OCI-LY1 (cell line): ENCODE measurements around the gene CFAP46.

Source experiments
- H2AFZ ChIP-seq: fragments of 200-600 bp; sonication (generic), shearing (Covaris generic); 2 replicates; pipeline ENCODE4 v1.6.0; 2014; ENCODE audit warnings: antibody characterized with exemption, mild to moderate bottlenecking, low read length
- H3F3A ChIP-seq: fragments of 200-600 bp; sonication (generic), shearing (Covaris generic); 2 replicates; pipeline ENCODE4 v1.6.0; 2014; ENCODE audit warnings: mild to moderate bottlenecking, antibody characterized with exemption, low read length, moderate library complexity; ENCODE audit not compliant: insufficient read depth
- H3K27ac ChIP-seq: fragments of 200-600 bp; sonication (generic); 2 replicates; pipeline ENCODE4 v1.5.1; 2014; ENCODE audit warnings: low read length, mixed run types, mild to moderate bottlenecking, low read depth; ENCODE audit not compliant: poor library complexity, severe bottlenecking
- H3K27me3 ChIP-seq: fragments of 200-600 bp; sonication (generic); 2 replicates; pipeline ENCODE4 v1.6.0; 2014; ENCODE audit warnings: antibody characterized with exemption, mild to moderate bottlenecking, low read length, moderate library complexity; ENCODE audit not compliant: insufficient read depth
- H3K36me3 ChIP-seq: fragments of 200-600 bp; sonication (generic); 2 replicates; pipeline ENCODE4 v1.6.1; 2014; ENCODE audit warnings: mild to moderate bottlenecking, antibody characterized with exemption, low read length, moderate library complexity, mixed read lengths; ENCODE audit not compliant: insufficient read depth
- H3K4me1 ChIP-seq: fragments of 200-600 bp; sonication (generic); 2 replicates; pipeline ENCODE4 v1.5.1; 2014; ENCODE audit warnings: mild to moderate bottlenecking, low read length, moderate library complexity; ENCODE audit not compliant: insufficient read depth, severe bottlenecking
- H3K4me2 ChIP-seq: fragments of 200-600 bp; sonication (generic), shearing (Covaris generic); 2 replicates; pipeline ENCODE4 v1.6.1; 2014; ENCODE audit warnings: low read length
- H3K4me3 ChIP-seq: fragments of 200-600 bp; sonication (generic); 2 replicates; pipeline ENCODE4 v1.5.1; 2014; ENCODE audit warnings: low read length, low read depth, mild to moderate bottlenecking, mixed read lengths; ENCODE audit not compliant: poor library complexity, severe bottlenecking
- H3K79me2 ChIP-seq: fragments of 200-600 bp; shearing (Covaris generic); 2 replicates; pipeline ENCODE4 v1.6.1; 2016; ENCODE audit warnings: mixed run types, low read length, mixed read lengths; ENCODE audit not compliant: insufficient read depth
- H3K9ac ChIP-seq: fragments of 200-600 bp; sonication (generic), shearing (Covaris generic); 2 replicates; pipeline ENCODE4 v1.6.1; 2014; ENCODE audit warnings: mild to moderate bottlenecking, low read length, mixed read lengths
- H3K9me2 ChIP-seq: fragments of 200-600 bp; sonication (generic), shearing (Covaris generic); 2 replicates; pipeline ENCODE4 v1.6.1; 2014; ENCODE audit warnings: low read depth, mild to moderate bottlenecking, low read length, mixed read lengths
- H3K9me3 ChIP-seq: fragments of 200-600 bp; shearing (Covaris generic); 2 replicates; pipeline ENCODE4 v1.6.1; 2014; ENCODE audit warnings: low read length, mixed read lengths
- H4K20me1 ChIP-seq: fragments of 200-600 bp; sonication (generic), shearing (Covaris generic); 2 replicates; pipeline ENCODE4 v1.6.0; 2016; ENCODE audit warnings: mild to moderate bottlenecking, low read length; ENCODE audit not compliant: insufficient read depth
- EZH2 ChIP-seq: fragments of 200-600 bp; sonication (generic), shearing (Covaris generic); IDR thresholded peaks from 2 replicates; pipeline ENCODE4 v1.8.0; 2017; ENCODE audit warnings: borderline replicate concordance, mixed run types, mild to moderate bottlenecking, antibody characterized with exemption, low read length, moderate library complexity, mixed read lengths
- TF ChIP-seq, protein P1 (sequence below): fragments of 200-600 bp; sonication (generic), shearing (Covaris generic); IDR thresholded peaks from 2 replicates; pipeline ENCODE4 v1.5.1; 2017; ENCODE audit warnings: mild to moderate bottlenecking, antibody characterized with exemption, low read length, moderate library complexity, mixed read lengths

Gene CFAP46

DNA sequence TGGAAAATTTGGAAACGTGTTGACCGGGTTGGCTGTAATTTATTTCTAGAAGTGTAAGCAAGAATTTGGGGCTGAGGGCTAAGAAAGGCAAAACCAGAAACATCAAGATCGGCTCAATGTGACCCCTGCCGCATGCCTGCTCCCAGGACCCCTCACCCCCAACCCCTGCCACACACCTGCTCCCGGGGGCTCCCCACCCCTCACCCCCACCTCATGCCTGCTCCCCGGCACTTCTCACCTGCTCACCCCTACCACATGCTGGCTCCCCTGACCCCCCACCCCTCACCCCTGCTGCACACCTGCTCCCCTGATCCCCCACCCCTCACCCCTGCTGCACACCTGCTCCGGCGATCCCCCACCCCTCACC, 19.0 kb upstream of the CFAP46 start:
- H3K9me3 ChIP-seq, result no peaks in the 10 kb centered on the region

DNA sequence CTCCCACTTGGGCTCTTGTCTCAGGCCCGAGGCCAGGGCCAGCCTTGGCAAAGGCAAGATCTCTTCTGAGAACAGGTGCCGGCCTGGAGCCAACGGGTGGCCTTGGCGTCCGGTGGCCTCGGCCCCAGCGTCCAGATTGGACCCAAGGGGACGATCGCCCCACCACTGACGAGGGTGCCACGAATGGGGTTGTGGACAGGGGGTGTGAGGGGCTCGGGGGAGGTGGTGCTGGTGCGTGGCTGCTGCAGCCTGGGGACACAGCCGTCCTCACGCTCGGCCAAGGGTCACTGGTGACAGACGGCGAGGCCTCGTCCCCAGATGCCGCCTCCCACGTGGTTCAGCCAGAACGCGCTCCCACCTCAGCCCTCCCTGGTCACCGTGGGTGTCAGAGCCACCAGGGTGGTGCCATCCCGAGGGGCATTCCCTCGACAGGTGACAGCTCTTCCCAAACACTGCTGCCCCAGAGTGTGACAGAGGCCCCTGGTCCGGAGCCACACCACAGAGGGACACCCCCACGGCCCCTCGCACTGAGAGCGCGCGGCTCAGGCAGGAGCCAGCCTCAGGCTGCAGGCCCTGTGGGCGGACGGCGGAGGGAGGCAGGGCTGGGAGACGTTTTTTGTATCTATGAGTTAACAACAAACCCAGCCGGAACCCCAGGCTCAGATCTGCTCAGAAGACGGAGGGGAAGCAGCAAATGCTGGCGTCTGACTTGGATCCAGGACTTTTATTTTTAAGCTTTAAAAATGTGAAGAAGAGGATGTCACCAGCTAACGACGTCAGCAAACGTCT, 18.5 kb upstream of the CFAP46 start:
- H3K9me3 ChIP-seq, result no peaks in the 10 kb centered on the region
- H4K20me1 ChIP-seq, result no peaks in the 10 kb centered on the region
- no peak overlapping the region for H3K9ac ChIP-seq
- H2AFZ ChIP-seq, result no peak overlapping the region
- TF ChIP-seq EZH2, result no peak
- TF ChIP-seq, protein P1, sequence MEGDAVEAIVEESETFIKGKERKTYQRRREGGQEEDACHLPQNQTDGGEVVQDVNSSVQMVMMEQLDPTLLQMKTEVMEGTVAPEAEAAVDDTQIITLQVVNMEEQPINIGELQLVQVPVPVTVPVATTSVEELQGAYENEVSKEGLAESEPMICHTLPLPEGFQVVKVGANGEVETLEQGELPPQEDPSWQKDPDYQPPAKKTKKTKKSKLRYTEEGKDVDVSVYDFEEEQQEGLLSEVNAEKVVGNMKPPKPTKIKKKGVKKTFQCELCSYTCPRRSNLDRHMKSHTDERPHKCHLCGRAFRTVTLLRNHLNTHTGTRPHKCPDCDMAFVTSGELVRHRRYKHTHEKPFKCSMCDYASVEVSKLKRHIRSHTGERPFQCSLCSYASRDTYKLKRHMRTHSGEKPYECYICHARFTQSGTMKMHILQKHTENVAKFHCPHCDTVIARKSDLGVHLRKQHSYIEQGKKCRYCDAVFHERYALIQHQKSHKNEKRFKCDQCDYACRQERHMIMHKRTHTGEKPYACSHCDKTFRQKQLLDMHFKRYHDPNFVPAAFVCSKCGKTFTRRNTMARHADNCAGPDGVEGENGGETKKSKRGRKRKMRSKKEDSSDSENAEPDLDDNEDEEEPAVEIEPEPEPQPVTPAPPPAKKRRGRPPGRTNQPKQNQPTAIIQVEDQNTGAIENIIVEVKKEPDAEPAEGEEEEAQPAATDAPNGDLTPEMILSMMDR, result no peak
- no peak overlapping the region for H3K4me2 ChIP-seq
- H3K4me3 ChIP-seq, result no peak overlapping the region
- H3K9me2 ChIP-seq, result no peaks in the 10 kb centered on the region
- no peaks in the 10 kb centered on the region for H3K36me3 ChIP-seq
- no peak overlapping the region for H3K27ac ChIP-seq
- no peaks in the 10 kb centered on the region for H3K27me3 ChIP-seq
- no peaks in the 10 kb centered on the region for H3F3A ChIP-seq
- no peaks in the 10 kb centered on the region for H3K4me1 ChIP-seq
- H3K79me2 ChIP-seq, result no peaks in the 10 kb centered on the region

More for the DNA sequence above, 19.0 kb upstream of the CFAP46 start:
- no peak overlapping the region for H3K9ac ChIP-seq
- no peaks in the 10 kb centered on the region for H3F3A ChIP-seq
- H3K36me3 ChIP-seq, result no peaks in the 10 kb centered on the region
- no peak overlapping the region for H3K4me3 ChIP-seq
- H4K20me1 ChIP-seq, result no peaks in the 10 kb centered on the region
- no peaks in the 10 kb centered on the region for H3K4me1 ChIP-seq
- no peak overlapping the region for H2AFZ ChIP-seq
- no peaks in the 10 kb centered on the region for H3K27me3 ChIP-seq
- no peak overlapping the region for H3K27ac ChIP-seq
- no peaks in the 10 kb centered on the region for H3K79me2 ChIP-seq
- no peak for TF ChIP-seq EZH2
- TF ChIP-seq, protein P1, result no peak
- no peak overlapping the region for H3K4me2 ChIP-seq
- no peaks in the 10 kb centered on the region for H3K9me2 ChIP-seq

DNA sequence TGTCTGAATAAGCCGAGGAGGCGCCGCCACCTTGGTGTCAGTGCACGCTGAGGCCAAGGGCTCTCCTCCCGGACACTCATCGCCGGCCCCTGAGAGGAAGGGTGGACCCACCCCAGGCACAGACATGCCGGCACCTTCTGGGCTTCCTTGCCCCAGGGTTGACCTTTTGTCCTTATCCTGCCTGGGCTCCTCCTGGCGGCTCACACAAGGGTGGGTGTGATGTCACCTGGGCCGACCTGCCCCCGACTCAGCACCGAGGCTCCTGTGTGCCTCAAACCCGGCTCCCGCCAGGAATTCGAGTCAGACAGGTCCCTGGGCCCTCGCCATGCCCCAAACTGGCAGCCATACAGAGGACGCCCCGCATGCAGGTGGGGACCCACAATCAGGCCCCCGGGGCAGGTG, 17.7 kb upstream of the CFAP46 start:
- TF ChIP-seq, protein P1, result no peak
- no peak for TF ChIP-seq EZH2
- Histone ChIP-seq H3K9me3 (no peaks in the 10 kb centered on the region), H3K9ac (no peak overlapping the region), H3K79me2 (no peaks in the 10 kb centered on the region), H3K4me1 (no peaks in the 10 kb centered on the region), H3K4me3 (no peak overlapping the region), H3K27ac (no peak overlapping the region), H3K36me3 (no peaks in the 10 kb centered on the region), H3K27me3 (no peaks in the 10 kb centered on the region), H3K4me2 (no peak overlapping the region), H4K20me1 (no peaks in the 10 kb centered on the region), H3K9me2 (no peaks in the 10 kb centered on the region), H2AFZ (no peak overlapping the region), H3F3A (no peaks in the 10 kb centered on the region)
